Right renal cortex interstitium (tissue), 3 donors: ENCODE results near the gene COL4A2. TPM values are rescaled to one million over a fixed set of nuclear protein-coding genes. Genes with fewer than 3 reads are reported as not detected.

Experiments
- DNase-seq, 3 donors: peaks; one replicate each; pipeline ENCODE4 v3.0.0-alpha.2; 2013; ENCODE audit warnings: low read depth in 3 of 3, low spot score in 2 of 3
- polyA plus RNA-seq, 3 donors: library from polyadenylated mRNA; unstranded; fragments of 120-200 nt; gene quantifications; one replicate each; pipeline ENCODE4 v1.2.1, GENCODE V29; 2013; ENCODE audit not compliant: insufficient read length in 3 of 3

COL4A2 gene
- polyA plus RNA-seq, 3 donors, result 384 to 416 (median 398) TPM

- DNase-seq, result no peak
Measured at GRCh38 chr13:110541526-110541920, 234.4 kb downstream of the COL4A2 start.

DNA sequence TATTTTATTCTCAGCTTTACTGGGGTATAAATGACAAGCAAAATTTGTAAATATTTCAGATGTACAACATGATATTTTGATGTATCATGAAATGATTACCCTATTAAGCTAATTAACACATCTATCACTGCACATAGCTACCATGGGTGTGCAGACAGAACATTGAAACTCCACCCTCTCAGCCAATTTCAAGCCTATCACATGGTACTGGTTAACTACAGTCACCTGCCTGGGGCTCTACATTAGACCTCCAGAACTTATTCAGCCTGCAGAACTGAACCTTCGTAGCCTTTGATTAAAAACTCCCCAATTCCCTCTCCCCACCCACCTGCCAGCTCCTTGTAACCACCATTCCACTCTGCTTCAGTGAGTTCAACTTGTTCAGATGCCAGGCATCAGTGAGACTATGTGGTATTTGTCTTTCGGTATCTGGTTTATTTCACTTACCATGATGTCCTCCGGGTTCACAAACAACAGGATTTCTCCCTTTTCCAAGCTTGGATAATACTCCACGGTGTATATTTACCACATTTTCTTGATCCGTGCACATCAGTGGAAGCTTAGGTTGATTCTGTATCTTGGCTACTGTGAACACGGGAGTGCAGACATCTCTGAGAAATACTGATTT, 235.2 kb downstream of the COL4A2 start:
- no peak for DNase-seq

DNA sequence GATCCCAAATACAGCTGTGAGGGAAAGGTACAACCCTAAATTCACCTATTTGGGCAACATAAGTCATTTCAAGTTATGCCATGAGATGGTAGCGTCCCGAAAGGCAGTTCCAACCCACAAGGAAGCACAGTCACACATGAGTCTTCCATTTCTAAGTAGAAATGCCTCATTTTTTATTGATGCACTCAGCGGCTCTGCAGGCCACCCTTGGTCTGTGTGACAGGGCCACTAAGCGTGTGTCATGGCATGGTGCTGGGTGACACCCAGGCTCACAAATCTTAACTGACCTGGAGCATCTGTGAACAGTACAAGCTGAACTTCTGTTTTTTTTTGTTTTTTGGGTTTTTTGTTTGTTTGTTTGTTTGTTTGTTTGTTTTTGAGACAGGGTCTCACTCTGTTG, 239.3 kb downstream of the COL4A2 start:
- DNase-seq, result no peak

- DNase-seq, result no peak
Measured at GRCh38 chr13:110546926-110547325, 239.8 kb downstream of the COL4A2 start.

DNA sequence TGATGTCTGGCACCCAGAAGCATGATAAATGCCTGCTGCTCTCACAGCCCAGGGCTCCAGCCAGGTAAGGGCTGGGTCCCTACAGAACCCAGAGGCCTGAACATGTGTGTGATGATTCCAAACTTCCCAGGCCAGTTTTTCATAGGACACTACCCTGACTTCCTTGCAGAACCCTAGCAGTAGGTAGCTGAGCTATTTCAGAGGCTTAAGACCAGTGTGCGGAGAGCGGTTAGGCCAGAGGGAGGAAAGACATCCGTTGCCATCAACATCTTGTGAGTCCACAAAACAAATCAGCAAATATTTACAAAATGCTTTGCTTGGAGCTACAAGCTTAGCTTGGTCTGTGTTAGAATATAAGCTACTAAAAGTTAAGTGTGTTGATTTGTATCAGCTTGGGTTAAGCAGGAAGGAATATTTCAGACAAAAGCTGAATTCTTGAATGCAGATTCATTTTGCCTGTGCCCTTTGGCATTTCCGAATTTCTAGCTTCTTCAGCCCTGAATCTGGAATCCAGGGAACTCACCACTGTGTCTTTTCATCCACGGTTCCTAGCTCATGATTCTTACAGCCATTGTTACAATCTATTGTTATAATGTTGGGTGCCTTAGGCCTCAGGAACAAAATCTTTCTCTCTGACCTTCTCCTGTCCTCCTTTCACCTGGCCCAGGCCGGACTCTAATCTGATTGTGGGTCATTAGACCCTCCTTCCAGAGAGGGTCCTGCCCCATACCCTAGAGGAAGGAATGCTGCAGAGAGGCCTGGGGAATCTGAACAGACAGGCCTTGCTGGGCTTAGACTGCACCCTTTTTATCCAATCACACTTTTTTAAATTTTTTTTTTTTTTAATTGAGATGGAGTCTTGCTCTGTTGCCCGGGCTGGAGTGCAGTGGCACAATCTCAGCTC, 242.1 kb downstream of the COL4A2 start:
- no peak for DNase-seq

DNA sequence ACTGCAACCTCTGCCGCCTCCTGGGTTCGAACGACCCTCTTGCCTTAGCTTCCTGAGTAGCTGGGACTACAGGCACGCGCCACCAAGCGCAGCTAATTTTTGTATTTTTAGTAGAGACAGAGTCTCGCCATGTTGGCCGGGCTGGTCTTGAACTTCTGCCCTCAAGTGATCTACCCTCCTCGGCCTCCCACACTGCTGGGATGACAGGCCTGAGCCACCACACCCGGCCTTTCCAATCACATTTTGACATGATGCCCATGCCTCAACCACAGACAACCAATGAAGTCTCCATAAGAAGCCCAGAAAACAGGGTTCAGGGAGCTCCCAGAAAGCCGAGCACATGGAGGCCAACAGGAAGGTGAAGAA, 242.7 kb downstream of the COL4A2 start:
- DNase-seq, result no peak

- DNase-seq, result no peak
Measured at GRCh38 chr13:110551284-110551683, 244.2 kb downstream of the COL4A2 start.

DNA sequence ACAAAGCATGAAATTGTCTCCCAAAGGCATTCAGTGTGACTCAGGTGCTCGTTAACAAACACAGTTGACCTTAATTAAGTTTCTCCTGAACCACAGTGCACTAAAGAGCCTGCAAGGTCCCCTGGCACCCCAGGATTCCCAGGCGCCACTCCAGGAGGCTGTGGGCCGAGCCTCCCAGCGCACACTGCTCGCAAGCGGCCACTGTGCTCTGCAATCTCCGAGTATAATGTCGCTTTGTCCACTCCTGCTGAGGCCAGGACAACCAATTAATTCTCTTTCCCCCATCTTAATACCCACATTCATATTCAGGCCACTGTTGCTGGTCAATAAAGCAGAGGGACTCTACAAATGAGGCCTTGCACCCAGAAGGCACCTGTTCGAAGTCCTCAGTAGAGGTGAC, 245.7 kb downstream of the COL4A2 start:
- DNase-seq, result no peak

GRCh38 chr13:110553417-110553816, 246.3 kb downstream of the COL4A2 start:
- DNase-seq, result no peak

DNA sequence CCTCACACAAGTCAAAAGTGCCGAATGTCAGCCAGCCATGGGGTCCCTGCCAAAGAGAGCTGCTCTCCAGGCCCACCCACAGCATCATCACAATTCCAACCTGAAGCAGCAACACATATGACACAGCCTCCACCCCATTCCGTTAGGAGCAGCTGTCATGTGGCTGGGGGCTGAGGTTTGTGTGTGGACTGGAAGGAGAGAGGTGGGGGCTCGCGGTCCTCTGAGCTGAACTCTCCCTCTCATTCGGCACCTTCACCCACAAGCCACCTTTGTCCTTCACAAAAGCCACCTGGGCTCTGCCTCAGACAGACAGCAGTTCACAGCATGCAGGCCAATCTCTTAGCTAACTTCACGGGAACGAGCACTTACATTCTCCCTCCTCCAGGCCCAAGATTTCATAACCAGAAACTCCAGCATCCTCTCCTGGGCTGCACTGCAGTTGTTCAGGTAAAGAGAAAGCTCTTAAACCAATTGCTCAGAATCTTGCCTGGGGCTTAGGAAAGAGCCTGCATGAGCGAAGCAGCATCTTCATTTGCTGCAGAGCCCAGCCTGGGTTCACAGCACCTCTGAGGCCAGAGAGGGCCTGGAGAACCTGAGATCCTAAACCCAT, 247.2 kb downstream of the COL4A2 start:
- no peak for DNase-seq

DNA sequence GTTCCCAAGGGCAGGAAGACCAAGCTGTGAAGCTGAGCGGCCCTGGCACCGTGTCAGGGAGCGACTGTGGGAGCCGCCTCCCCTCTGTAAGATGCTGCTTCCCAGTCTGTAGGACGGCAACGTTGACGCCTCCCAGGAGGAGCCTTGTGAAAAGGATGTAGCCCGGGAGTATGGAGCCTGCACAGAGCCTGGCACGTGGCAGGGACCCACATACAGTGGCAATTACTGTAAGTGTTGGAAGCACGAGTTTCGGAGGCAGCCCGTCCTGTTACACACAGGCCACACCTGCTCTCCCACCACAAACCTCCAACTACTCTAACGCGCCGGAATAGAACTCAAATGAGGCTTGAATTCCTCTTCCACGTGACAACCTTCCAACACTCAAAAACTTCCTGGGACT, 247.9 kb downstream of the COL4A2 start:
- no peak for DNase-seq

GRCh38 chr13:110555601-110556223, 248.6 kb downstream of the COL4A2 start:
- no peak for DNase-seq

DNA sequence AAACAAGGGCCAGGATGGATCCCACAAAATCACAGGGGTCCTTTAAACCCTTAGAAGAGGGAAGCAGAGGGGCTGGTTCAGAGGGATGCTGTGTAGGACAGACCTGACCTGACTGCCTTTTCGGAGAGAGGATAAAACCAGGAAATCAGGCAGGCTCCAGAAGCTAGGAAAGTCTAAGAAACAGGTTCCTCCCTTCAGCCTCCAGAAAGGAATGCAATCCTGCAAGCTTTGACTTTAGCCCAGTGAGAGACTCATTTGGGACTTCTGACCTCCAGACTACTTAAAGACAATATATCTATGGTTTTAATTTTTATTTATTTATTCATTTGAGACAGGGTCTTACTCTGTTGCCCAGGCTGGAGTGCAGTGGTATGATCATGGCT, 249.1 kb downstream of the COL4A2 start:
- DNase-seq, result no peak

DNA sequence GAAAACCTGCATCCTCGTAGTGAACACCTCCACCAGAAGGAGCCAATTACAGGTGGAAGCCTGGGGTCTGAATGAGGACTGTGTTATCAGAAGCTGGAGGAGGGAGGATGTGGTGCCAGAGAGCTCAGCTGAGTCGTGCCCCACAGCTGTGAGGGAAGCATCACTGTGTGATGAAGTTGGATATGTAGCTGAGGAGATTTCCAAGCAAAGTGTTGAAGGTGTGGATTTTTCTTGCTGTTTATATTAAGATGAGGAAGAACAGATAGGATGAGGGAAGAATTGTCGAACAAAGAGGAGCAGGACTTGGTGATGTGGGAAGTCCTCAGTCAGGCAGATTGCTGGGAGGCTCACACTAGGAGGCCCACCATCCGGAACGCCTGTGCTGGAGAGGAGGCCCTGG, 250.0 kb downstream of the COL4A2 start:
- DNase-seq, result no peak

- DNase-seq, result no peak
Measured at GRCh38 chr13:110557610-110558305, 250.7 kb downstream of the COL4A2 start.

DNA sequence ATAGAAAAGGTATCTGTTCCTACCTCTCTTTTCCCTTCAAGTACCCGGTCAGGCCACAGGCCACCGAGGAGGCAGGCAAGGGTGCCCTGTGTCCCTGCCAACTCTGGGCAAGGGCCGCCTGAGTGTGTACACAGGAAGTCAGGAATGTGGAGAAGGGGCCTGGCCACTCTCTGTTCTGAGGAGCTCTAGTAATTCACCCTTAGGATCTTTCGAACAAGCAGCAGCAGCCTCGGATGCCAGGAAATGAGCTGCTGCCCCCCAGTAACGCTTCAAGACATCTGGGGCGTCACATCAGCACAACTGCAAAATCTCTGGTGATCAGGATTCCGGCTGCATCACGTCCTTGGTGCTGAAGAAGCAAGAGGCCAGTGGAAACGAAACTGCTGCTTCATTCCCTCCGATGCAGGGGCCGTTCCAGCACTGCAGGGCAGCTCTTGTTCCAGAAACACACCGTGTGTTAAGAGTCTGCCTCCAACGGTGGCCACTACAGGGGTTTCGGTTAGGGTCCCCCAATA, 252.4 kb downstream of the COL4A2 start:
- DNase-seq, result no peak

GRCh38 chr13:110559986-110560385, 252.9 kb downstream of the COL4A2 start:
- DNase-seq, result no peak

- no peak for DNase-seq
Measured at GRCh38 chr13:110560601-110561343, 253.7 kb downstream of the COL4A2 start.

DNA sequence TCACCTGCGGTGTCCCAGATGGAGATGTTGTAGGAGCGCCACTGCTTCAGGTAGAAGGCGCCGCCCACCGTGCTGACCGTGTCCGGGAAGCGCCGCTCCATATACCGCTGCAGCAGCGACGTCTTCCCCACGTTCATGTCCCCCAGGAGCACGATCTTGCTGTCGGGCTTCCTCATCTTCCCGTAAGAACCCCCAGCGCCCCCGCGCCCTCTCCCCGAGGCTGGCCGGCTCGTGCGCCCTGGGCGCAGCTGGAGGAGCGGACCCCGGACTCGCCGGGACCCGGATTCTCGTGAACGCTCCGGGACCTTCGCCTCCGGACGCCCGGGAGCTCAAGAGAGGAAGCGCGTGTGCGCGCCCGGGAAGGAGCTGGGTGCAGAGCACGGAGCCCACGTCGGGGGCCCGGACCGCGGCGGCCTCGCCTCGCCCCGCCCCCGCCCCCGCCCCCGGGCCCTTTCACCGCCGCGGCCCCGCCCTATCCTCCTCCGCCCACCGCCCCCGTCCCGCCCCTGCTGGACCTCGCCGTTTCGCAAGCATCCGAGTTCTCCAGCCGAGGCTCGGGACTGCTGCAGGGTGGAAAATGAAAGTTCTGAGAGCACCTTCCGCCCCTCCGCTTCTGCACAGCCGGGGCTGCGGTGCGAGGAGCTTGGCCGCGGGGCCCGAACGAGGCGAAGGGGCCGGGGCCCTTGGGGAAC, 254.4 kb downstream of the COL4A2 start, which contains the start of gene RAB20:
RAB20 (minus strand) TSS at position 379 of the 692 bp plus-strand sequence; CDS start at position 176, 203 bp downstream.
- peak in 2 of 3 donors; percentile 53 to 54 for DNase-seq
